GM13977 (cell line): ENCODE results near the gene POFUT1.

Experiments
- DNase-seq: peaks from one replicate; pipeline ENCODE4 v3.0.0; 2012; ENCODE audit warnings: low spot score
- CTCF ChIP-seq: IDR thresholded peaks from 2 replicates; pipeline ENCODE4 v1.5.1; 2012; ENCODE audit warnings: mild to moderate bottlenecking, control low read depth; ENCODE audit not compliant: insufficient read depth; ENCODE audit errors: extremely low read depth, missing control alignments
- in situ Hi-C: fragments of 300-500 bp; cut with MboI; formaldehyde crosslinking; loops from one replicate; pipeline ENCODE4 v1.12.0; 2022; ENCODE audit warnings: low sequenced_read_pairs, low pct_unique_long_range_greater_than_20kb, mixed read lengths, inconsistent platforms; ENCODE audit not compliant: unreplicated experiment

The POFUT1 gene

GRCh38 chr20:32216179-32217142 lies 8.8 kb downstream of the POFUT1 start:
- in situ Hi-C loops: no loop called here
- TF ChIP-seq CTCF: no peak
- no peak for DNase-seq

- in situ Hi-C loops: no loop called here
- no peak for TF ChIP-seq CTCF
- DNase-seq: no peak
These were observed 10.6 kb downstream of the POFUT1 start for GRCh38 chr20:32218156-32218900.

GRCh38 chr20:32224463-32224862 lies 16.8 kb downstream of the POFUT1 start:
- TF ChIP-seq CTCF: no peak
- in situ Hi-C loops: no loop called here
- DNase-seq: no peak

GRCh38 chr20:32226391-32226790 lies 18.7 kb downstream of the POFUT1 start:
- no peak for DNase-seq
- in situ Hi-C loops: no loop called here
- TF ChIP-seq CTCF: no peak

- no peak for DNase-seq
- TF ChIP-seq CTCF: no peak
- in situ Hi-C loops: no loop called here
These were observed 19.6 kb downstream of the POFUT1 start for GRCh38 chr20:32227306-32227705.

GRCh38 chr20:32227744-32228688 lies 20.3 kb downstream of the POFUT1 start:
- no peak for TF ChIP-seq CTCF
- in situ Hi-C loops: no loop called here
- no peak for DNase-seq
